ENCODE measurements around the gene NRXN2.

Gene NRXN2

GRCh38 chr11:64655941-64656601 lies 66.9 kb downstream of the NRXN2 start:
- TF ChIP-seq RAD21 (IDR thresholded peaks at IDR 0.05; ENCODE audit: low read depth) (no peak), TAF1 (IDR thresholded peaks at IDR 0.05; ENCODE audit: low read depth) (no peak), EP300 (IDR thresholded peaks at IDR 0.05; ENCODE audit: borderline replicate concordance) (no peak), CEBPB (IDR thresholded peaks at IDR 0.05) (0 out of 2 replicates have a peak, but pooled peaks have one; percentile 17), ZBTB7A (IDR thresholded peaks at IDR 0.05; ENCODE audit: low read depth) (no peak)
- TF ChIP-seq, protein P1, sequence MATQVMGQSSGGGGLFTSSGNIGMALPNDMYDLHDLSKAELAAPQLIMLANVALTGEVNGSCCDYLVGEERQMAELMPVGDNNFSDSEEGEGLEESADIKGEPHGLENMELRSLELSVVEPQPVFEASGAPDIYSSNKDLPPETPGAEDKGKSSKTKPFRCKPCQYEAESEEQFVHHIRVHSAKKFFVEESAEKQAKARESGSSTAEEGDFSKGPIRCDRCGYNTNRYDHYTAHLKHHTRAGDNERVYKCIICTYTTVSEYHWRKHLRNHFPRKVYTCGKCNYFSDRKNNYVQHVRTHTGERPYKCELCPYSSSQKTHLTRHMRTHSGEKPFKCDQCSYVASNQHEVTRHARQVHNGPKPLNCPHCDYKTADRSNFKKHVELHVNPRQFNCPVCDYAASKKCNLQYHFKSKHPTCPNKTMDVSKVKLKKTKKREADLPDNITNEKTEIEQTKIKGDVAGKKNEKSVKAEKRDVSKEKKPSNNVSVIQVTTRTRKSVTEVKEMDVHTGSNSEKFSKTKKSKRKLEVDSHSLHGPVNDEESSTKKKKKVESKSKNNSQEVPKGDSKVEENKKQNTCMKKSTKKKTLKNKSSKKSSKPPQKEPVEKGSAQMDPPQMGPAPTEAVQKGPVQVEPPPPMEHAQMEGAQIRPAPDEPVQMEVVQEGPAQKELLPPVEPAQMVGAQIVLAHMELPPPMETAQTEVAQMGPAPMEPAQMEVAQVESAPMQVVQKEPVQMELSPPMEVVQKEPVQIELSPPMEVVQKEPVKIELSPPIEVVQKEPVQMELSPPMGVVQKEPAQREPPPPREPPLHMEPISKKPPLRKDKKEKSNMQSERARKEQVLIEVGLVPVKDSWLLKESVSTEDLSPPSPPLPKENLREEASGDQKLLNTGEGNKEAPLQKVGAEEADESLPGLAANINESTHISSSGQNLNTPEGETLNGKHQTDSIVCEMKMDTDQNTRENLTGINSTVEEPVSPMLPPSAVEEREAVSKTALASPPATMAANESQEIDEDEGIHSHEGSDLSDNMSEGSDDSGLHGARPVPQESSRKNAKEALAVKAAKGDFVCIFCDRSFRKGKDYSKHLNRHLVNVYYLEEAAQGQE (IDR thresholded peaks at IDR 0.05; ENCODE audit: low read depth), result no peak
- TF ChIP-seq, protein P2, sequence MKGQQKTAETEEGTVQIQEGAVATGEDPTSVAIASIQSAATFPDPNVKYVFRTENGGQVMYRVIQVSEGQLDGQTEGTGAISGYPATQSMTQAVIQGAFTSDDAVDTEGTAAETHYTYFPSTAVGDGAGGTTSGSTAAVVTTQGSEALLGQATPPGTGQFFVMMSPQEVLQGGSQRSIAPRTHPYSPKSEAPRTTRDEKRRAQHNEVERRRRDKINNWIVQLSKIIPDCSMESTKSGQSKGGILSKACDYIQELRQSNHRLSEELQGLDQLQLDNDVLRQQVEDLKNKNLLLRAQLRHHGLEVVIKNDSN (IDR thresholded peaks at IDR 0.05), result no peak

DNA sequence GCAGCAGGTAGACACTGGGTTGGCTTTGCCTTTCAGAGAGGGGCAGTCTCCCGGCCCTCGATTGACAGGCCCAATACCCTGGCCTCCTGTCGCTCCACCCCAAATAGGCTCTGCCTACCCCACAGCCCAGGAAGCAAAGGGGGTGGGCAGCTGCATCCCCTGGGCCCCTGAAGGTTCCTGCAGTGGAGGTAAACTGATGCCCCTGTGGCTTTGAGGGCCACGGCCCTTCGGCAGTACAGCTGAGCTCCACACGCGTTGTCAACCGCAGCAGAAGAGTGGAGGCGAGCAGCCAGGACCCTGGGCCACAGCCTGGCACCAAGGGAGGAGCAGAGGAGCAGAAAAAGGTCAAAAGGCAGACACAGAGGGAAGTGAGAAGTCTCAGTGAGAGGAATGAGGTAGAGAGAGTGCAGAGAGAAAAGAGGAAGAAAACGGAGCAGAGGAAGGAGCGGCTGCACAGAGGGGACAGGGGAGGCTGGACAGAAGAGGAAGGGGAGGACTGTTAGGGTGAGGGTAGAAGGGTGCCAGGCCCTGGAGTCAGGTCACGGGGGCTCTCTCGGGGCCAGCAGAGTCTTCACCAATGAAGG lies 67.9 kb downstream of the NRXN2 start:
- TF ChIP-seq ZBTB7A (IDR thresholded peaks at IDR 0.05; ENCODE audit: low read depth) (no peak), CEBPB (IDR thresholded peaks at IDR 0.05) (no peak), YY1 (IDR thresholded peaks at IDR 0.05; ENCODE audit: low read depth) (no peak), TAF1 (IDR thresholded peaks at IDR 0.05; ENCODE audit: low read depth) (no peak), CREB1 (IDR thresholded peaks at IDR 0.05; ENCODE audit: low read depth) (no peak), EP300 (IDR thresholded peaks at IDR 0.05; ENCODE audit: borderline replicate concordance) (no peak), TCF12 (IDR thresholded peaks at IDR 0.05; ENCODE audit: low read depth) (no peak), NFIC (IDR thresholded peaks at IDR 0.05) (no peak), TEAD4 (IDR thresholded peaks at IDR 0.05) (no peak)
- TF ChIP-seq, protein P3, sequence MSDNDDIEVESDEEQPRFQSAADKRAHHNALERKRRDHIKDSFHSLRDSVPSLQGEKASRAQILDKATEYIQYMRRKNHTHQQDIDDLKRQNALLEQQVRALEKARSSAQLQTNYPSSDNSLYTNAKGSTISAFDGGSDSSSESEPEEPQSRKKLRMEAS (IDR thresholded peaks at IDR 0.05), result no peak

DNA sequence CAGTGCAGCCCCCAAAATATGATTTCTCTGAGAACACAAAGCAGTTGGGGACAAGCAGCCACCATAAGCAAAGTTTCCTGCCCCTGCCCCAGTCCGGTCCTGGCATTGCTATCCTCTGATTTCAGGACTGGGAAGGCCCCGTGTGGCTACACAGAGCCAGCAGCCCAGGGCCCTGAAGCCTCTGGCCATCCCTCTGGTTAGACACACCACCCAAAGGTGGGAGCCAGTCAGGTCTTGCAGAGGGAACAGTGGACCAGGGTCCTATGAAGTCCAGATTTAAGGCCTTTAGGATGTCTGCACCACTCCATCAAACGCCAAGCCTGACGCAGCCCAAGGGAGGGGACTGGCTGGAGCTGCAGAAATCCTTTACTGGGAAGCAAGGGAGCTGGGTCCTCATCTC lies 68.6 kb downstream of the NRXN2 start:
- TF ChIP-seq CEBPB (IDR thresholded peaks at IDR 0.05), result no peak
- no peak for TF ChIP-seq NFIC (IDR thresholded peaks at IDR 0.05)
- TF ChIP-seq EP300 (IDR thresholded peaks at IDR 0.05; ENCODE audit: borderline replicate concordance), result no peak
- TF ChIP-seq RAD21 (IDR thresholded peaks at IDR 0.05; ENCODE audit: low read depth), result no peak
- TF ChIP-seq FOXM1 (IDR thresholded peaks at IDR 0.05; ENCODE audit: borderline replicate concordance, low read depth), result no peak
- TF ChIP-seq, protein P2 (IDR thresholded peaks at IDR 0.05), result no peak
- no peak for TF ChIP-seq ZBTB7A (IDR thresholded peaks at IDR 0.05; ENCODE audit: low read depth)
- TF ChIP-seq CREB1 (IDR thresholded peaks at IDR 0.05; ENCODE audit: low read depth), result no peak
- no peak for TF ChIP-seq TAF1 (IDR thresholded peaks at IDR 0.05; ENCODE audit: low read depth)
- no peak for TF ChIP-seq TEAD4 (IDR thresholded peaks at IDR 0.05)
- TF ChIP-seq TCF12 (IDR thresholded peaks at IDR 0.05; ENCODE audit: low read depth), result no peak

DNA sequence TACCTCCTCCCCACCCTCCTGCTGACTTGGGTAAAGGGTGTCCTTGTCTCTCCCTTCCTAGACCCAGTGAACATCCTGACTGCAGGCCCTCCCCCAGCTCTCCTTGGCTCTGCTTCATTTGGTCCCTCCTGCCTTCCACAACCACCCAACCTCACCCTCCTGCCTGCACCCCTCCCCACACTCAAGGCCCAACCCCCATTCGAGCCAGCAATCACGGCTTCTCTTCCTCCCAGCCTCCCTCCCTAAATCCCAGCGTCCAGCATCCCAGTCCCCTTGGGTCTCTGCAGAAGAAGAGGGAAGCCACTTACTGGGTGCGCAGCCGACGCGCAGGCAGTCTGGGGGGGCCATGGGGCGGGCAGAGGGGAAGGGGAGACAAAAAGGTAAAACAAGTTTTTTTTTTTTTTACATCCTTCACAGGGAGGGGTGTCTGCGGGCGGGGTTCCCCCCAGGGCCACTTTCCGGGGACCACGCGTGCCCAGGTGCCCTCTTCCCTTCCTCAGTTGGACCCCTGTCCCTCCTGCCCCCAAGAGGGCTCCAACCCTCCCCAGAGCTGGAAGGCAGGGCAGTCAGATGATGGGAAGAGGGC lies 69.5 kb downstream of the NRXN2 start:
- TF ChIP-seq CREB1 (IDR thresholded peaks at IDR 0.05; ENCODE audit: low read depth) (no peak), TAF1 (IDR thresholded peaks at IDR 0.05; ENCODE audit: low read depth) (no peak), ZBTB7A (IDR thresholded peaks at IDR 0.05; ENCODE audit: low read depth) (no peak), EP300 (IDR thresholded peaks at IDR 0.05; ENCODE audit: borderline replicate concordance) (no peak), FOXM1 (IDR thresholded peaks at IDR 0.05; ENCODE audit: borderline replicate concordance, low read depth) (no peak), TCF12 (IDR thresholded peaks at IDR 0.05; ENCODE audit: low read depth) (no peak), EGR1 (IDR thresholded peaks at IDR 0.05) (no peak), RAD21 (IDR thresholded peaks at IDR 0.05; ENCODE audit: low read depth) (no peak), CEBPB (IDR thresholded peaks at IDR 0.05) (no peak), YY1 (IDR thresholded peaks at IDR 0.05; ENCODE audit: low read depth) (no peak), NFIC (IDR thresholded peaks at IDR 0.05) (no peak), TEAD4 (IDR thresholded peaks at IDR 0.05) (no peak)
- TF ChIP-seq, protein P3 (IDR thresholded peaks at IDR 0.05), result no peak
- TF ChIP-seq, protein P1 (IDR thresholded peaks at IDR 0.05; ENCODE audit: low read depth), result no peak
- TF ChIP-seq, protein P2 (IDR thresholded peaks at IDR 0.05), result no peak

All from Ishikawa (cell line).